Measurements from ENCODE around the gene TOMM20L.

DNA sequence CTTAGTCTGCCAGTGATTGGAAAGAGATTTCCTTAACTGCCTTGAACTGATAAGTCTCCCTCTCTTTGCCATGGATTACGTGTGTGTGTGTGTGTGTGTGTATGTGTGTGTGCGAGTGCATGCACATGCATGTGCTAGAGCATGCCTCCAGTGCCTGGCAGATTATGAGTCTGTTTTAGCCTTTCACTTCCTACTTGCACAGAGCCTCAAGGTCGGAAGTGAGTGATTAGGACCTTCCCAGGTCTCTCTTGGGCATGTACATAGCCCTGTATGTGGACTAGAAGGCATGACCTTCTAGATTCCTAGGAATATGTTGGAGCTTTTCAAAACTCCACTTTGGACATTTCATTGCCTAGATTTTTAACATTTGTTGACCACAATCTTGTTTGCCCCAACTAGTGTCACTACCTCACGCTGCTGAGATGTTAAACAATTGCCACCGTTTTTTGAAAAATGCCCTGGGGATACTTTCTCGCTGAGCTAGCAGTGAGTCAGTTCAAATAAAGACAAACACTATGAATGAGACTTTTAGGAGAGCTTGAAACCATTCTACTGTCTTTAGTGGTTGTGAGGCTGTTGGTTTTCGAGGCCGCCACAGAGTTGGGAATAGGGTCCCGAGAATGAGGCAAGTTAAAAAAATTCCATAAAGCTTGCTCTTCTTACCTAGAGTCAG lies 60.0 kb downstream of the TOMM20L start:
- TF ChIP-seq, protein P1, sequence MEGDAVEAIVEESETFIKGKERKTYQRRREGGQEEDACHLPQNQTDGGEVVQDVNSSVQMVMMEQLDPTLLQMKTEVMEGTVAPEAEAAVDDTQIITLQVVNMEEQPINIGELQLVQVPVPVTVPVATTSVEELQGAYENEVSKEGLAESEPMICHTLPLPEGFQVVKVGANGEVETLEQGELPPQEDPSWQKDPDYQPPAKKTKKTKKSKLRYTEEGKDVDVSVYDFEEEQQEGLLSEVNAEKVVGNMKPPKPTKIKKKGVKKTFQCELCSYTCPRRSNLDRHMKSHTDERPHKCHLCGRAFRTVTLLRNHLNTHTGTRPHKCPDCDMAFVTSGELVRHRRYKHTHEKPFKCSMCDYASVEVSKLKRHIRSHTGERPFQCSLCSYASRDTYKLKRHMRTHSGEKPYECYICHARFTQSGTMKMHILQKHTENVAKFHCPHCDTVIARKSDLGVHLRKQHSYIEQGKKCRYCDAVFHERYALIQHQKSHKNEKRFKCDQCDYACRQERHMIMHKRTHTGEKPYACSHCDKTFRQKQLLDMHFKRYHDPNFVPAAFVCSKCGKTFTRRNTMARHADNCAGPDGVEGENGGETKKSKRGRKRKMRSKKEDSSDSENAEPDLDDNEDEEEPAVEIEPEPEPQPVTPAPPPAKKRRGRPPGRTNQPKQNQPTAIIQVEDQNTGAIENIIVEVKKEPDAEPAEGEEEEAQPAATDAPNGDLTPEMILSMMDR (IDR thresholded peaks at IDR 0.05): no peak
- TF ChIP-seq POLR2A (IDR thresholded peaks at IDR 0.05): no peak
- no peak for TF ChIP-seq EP300 (IDR thresholded peaks at IDR 0.05)
